HEK293T (cell line): ENCODE data around the gene NR2C1.

Experiments
- ARNT ChIP-seq: fragments of 450-650 bp; IDR thresholded peaks from 2 replicates; pipeline ENCODE4 v1.6.1; 2017; ENCODE audit warnings: mild to moderate bottlenecking
- FOXM1 ChIP-seq: fragments of 450-650 bp; IDR thresholded peaks from 2 replicates; pipeline ENCODE4 v1.6.1; 2017; ENCODE audit warnings: mild to moderate bottlenecking, borderline replicate concordance
- ZNF384 ChIP-seq: fragments of 450-650 bp; IDR thresholded peaks from 2 replicates; pipeline ENCODE4 v1.6.1; 2016

DNA sequence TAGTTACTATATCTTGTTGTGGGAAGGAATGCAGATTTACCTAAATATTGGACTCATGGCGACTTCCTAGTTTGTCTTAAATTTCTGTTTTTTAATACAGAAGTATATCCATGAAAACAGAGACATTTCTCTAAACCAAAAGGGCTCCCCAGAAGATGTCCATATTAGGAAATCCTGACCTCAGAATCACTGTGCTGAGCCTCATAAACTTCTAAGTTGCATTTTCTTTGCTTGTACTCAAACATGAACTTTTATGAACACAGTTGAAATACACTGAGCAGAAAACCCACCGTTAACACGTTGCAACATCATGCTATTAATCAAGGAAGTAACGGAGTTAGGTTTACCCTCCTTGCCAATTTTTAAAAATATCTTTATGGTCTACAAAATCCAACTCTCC is 42.9 kb upstream of the NR2C1 start:
- TF ChIP-seq ARNT (no peak), ZNF384 (no peak), FOXM1 (no peak)
